OCI-LY7 (cell line): ENCODE measurements around the gene ZDHHC1. TPM values are rescaled to one million over a fixed set of nuclear protein-coding genes. Genes with fewer than 3 reads are reported as not detected.

Source experiments
- Bru-seq: library from RNA; stranded (reverse); fragments of 400-500 nt; gene quantifications from one replicate; lab custom pipeline; 2021; lab: Mats Ljungman, UMichigan
- BruChase-seq, 2 experiments: library from RNA; stranded (reverse); fragments of 400-500 nt; gene quantifications; one replicate each; lab custom pipeline; 2021; lab: Mats Ljungman, UMichigan
- BruUV-seq: library from RNA; stranded (reverse); fragments of 400-500 nt; replicated peaks from 2 replicates; lab custom pipeline; 2021; lab: Mats Ljungman, UMichigan
- CTCF ChIA-PET: fragments of 300-600 bp; sonication (Branson Sonifier 250); formaldehyde crosslinking; loops from one replicate; lab custom pipeline; 2022; ENCODE audit warnings: antibody characterized with exemption; ENCODE audit not compliant: unreplicated experiment; lab: Charles Lee
- POLR2A ChIA-PET: fragments of 300-600 bp; sonication (Branson Sonifier 250); formaldehyde crosslinking; loops from one replicate; lab custom pipeline; 2022; ENCODE audit warnings: antibody characterized with exemption; lab: Charles Lee
- DNase-seq: peaks from one replicate; pipeline ENCODE4 v3.0.0-alpha.2; 2015; ENCODE audit warnings: low spot score
- H2AFZ ChIP-seq: fragments of 200-600 bp; sonication (generic), shearing (Covaris generic); 2 replicates; pipeline ENCODE4 v1.6.1; 2014; ENCODE audit warnings: mild to moderate bottlenecking, antibody characterized with exemption, low read length, moderate library complexity
- H3K27ac ChIP-seq: fragments of 200-600 bp; sonication (generic); 2 replicates; pipeline ENCODE4 v1.5.1; 2014; ENCODE audit warnings: mixed run types, low read depth, mild to moderate bottlenecking, moderate library complexity, low read length, inconsistent platforms; ENCODE audit not compliant: poor library complexity, severe bottlenecking
- H3K36me3 ChIP-seq: fragments of 200-600 bp; sonication (generic); 2 replicates; pipeline ENCODE4 v1.6.1; 2014; ENCODE audit warnings: mild to moderate bottlenecking, antibody characterized with exemption, low read length, moderate library complexity, mixed read lengths; ENCODE audit not compliant: insufficient read depth
- H3K4me1 ChIP-seq: fragments of 200-600 bp; sonication (generic); 2 replicates; pipeline ENCODE4 v1.5.1; 2014; ENCODE audit warnings: mild to moderate bottlenecking, low read length; ENCODE audit not compliant: insufficient read depth, poor library complexity, severe bottlenecking
- H3K4me2 ChIP-seq: fragments of 200-600 bp; sonication (generic); 2 replicates; pipeline ENCODE4 v1.6.1; 2014; ENCODE audit warnings: mild to moderate bottlenecking, low read length
- H3K4me3 ChIP-seq: fragments of 200-600 bp; sonication (generic); 2 replicates; pipeline ENCODE4 v1.5.1; 2014; ENCODE audit warnings: mild to moderate bottlenecking, low read depth, low read length; ENCODE audit not compliant: poor library complexity, severe bottlenecking
- H3K79me2 ChIP-seq: fragments of 200-600 bp; sonication (generic); 2 replicates; pipeline ENCODE4 v1.6.1; 2016; ENCODE audit warnings: low read depth, mild to moderate bottlenecking, low read length, moderate library complexity, mixed read lengths; ENCODE audit not compliant: insufficient read depth
- H3K9me2 ChIP-seq: fragments of 200-600 bp; sonication (generic); 2 replicates; pipeline ENCODE4 v1.6.1; 2016; ENCODE audit warnings: mild to moderate bottlenecking, low read length, mixed read lengths; ENCODE audit not compliant: insufficient read depth
- H3K9me3 ChIP-seq: fragments of 200-600 bp; sonication (generic); 2 replicates; pipeline ENCODE4 v1.6.1; 2014; ENCODE audit warnings: mild to moderate bottlenecking, mixed run types, low read length, mixed read lengths
- H4K20me1 ChIP-seq: fragments of 200-600 bp; sonication (generic); 2 replicates; pipeline ENCODE4 v1.6.1; 2014; ENCODE audit warnings: mild to moderate bottlenecking, antibody characterized with exemption, low read length, moderate library complexity, mixed read lengths; ENCODE audit not compliant: insufficient read depth
- CTCF ChIP-seq: fragments of 200-600 bp; sonication (generic); conservative IDR thresholded peaks from 2 replicates; pipeline ENCODE4 v1.5.1; 2014; ENCODE audit warnings: mild to moderate bottlenecking, antibody characterized with exemption, low read length, moderate library complexity, mixed read lengths
- EZH2phosphoT487 ChIP-seq: fragments of 200-600 bp; sonication (generic); IDR thresholded peaks from 2 replicates; pipeline ENCODE4 v1.6.1; 2018; ENCODE audit warnings: low read depth, borderline replicate concordance, mild to moderate bottlenecking, mixed run types, antibody characterized with exemption, low read length, moderate library complexity, mixed read lengths
- intact Hi-C: fragments of 100-400 bp; cut with micrococcal nuclease; formaldehyde crosslinking; loops from one replicate; pipeline ENCODE4 v1.10.0; 2022; ENCODE audit not compliant: unreplicated experiment
- long read RNA-seq: library from polyadenylated mRNA; stranded (forward); transcript quantifications from one replicate; pipeline ENCODE4 v2.0.0, GENCODE V29; 2022
- total RNA-seq, 2 experiments: library from RNA; depleted of rRNA in 1 of 2; stranded (reverse); fragments of >200 nt in 1 of 2; shearing (Covaris generic) in 1 of 2; gene quantifications; 2 replicates each; pipeline ENCODE4 v1.2.3, GENCODE V29; 2014 to 2022

Gene ZDHHC1
- total RNA-seq (2014; rRNA removed; shearing (Covaris generic)) (not detected in 2 replicates), total RNA-seq (2022) (not detected in 2 replicates), Bru-seq, nascent RNA (percentile 6 among the genes with signal in this experiment), BruChase-seq, experiment 1, labeled RNA remaining after a 6-hour chase (percentile 6 among the genes with signal in this experiment), BruChase-seq, experiment 2, labeled RNA remaining after a 2-hour chase (percentile 6 among the genes with signal in this experiment)
- long read RNA-seq = 0 reads

- H3K27ac ChIP-seq = no peak within 1 kb of the TSS
These were observed at the start of gene ZDHHC1 for GRCh38 chr16:67415872-67416793. Gene ZDHHC1 (minus strand): TSS chr16:67416477. CDS start chr16:67407775, 8,702 bp downstream.

GRCh38 chr16:67464565-67464964, 48.3 kb upstream of the ZDHHC1 start:
- Histone ChIP-seq H4K20me1 (no peaks in the 10 kb centered on the region; the same call in 1 of the 2 replicates), H3K27ac (no peak overlapping the region), H3K9me3 (no peaks in the 10 kb centered on the region), H3K79me2 (no peaks in the 10 kb centered on the region), H3K4me3 (no peak overlapping the region), H3K4me2 (no peak overlapping the region), H2AFZ (no peak overlapping the region), H3K4me1 (peaks cover 10% of the 10 kb centered on the region), H3K36me3 (no peaks in the 10 kb centered on the region), H3K9me2 (no peaks in the 10 kb centered on the region)
- BruUV-seq = no TSS peak
- intact Hi-C loops = no loop called here
- ChIA-PET POLR2A (no interaction called here), CTCF (no interaction called here)
- TF ChIP-seq EZH2phosphoT487 (no peak), CTCF (no peak)
- DNase-seq = no peak

More at GRCh38 chr16:67415872-67416793, at the start of gene ZDHHC1:
- DNase-seq = peak; percentile 14
- Histone ChIP-seq H2AFZ (no peak within 1 kb of the TSS), H3K9me2 (no peaks in the 10 kb centered on the region), H3K4me2 (no peak within 1 kb of the TSS; the same call in 1 of the 2 replicates), H3K4me3 (peak within 1 kb of the TSS; percentile 21), H3K36me3 (no peaks in the 10 kb centered on the region), H3K79me2 (no peaks in the 10 kb centered on the region), H3K9me3 (no peaks in the 10 kb centered on the region), H3K4me1 (no peaks in the 10 kb centered on the region), H4K20me1 (no peaks in the 10 kb centered on the region)
- POLR2A ChIA-PET = interaction anchor here (0.6 kb wide), 1 partner anchor 69 kb away, joined by 3 read pairs; no protein-coding TSS in a partner anchor
- BruUV-seq = no TSS peak
- CTCF ChIA-PET = no interaction called here
- TF ChIP-seq CTCF (peak; percentile 71), EZH2phosphoT487 (no peak)
- intact Hi-C loops = no loop called here
